Measurements from ENCODE around the gene AWAT2.

GRCh38 chrX:70030301-70030767 is 19.4 kb downstream of the AWAT2 start:
- TF ChIP-seq CTCF (IDR thresholded peaks at IDR 0.05) (peak; percentile 51 to 79 (median 66)), POLR2A (IDR thresholded peaks at IDR 0.05) (no peak), EP300 (IDR thresholded peaks at IDR 0.05) (no peak)
